Sigmoid colon (tissue), 7 donors: Measurements from ENCODE around the gene CDT1. TPM values are rescaled to one million over a fixed set of nuclear protein-coding genes. Genes with fewer than 3 reads are reported as not detected.

ENCODE experiments used
- DNase-seq: peaks from one replicate; pipeline ENCODE4 v3.0.0-alpha.2; 2019
- H3K27ac ChIP-seq, 4 donors: fragments of 200-600 bp; sonication (generic); one replicate each; pipeline ENCODE4 v1.5.1; 2016 to 2019; ENCODE audit warnings: mild to moderate bottlenecking in 1 of 4
- H3K27me3 ChIP-seq, 3 donors: fragments of 200-600 bp; sonication (generic); one replicate each; pipeline ENCODE4 v1.5.1; 2019; ENCODE audit warnings: mild to moderate bottlenecking in 1 of 3
- H3K36me3 ChIP-seq, 4 donors: fragments of 200-600 bp; sonication (generic); one replicate each; pipeline ENCODE4 v1.5.1; 2016 to 2019
- H3K4me1 ChIP-seq, 4 donors: fragments of 200-600 bp; sonication (generic); one replicate each; pipeline ENCODE4 v1.5.1; 2017 to 2019
- H3K4me3 ChIP-seq, 4 donors: fragments of 200-600 bp; sonication (generic); one replicate each; pipeline ENCODE4 v1.5.1; 2017 to 2019; ENCODE audit warnings: mild to moderate bottlenecking in 2 of 4, moderate library complexity in 1 of 4
- H3K9me3 ChIP-seq, 4 donors: fragments of 200-600 bp in 3 of 4; sonication (generic) in 3 of 4; one replicate each; pipeline versions ENCODE4 v1.5.1 to v1.6.1; 2013 to 2019
- EP300 ChIP-seq, 4 donors: sonication (generic); formaldehyde crosslinking; IDR thresholded peaks; one replicate each; pipeline ENCODE4 v1.6.1; 2017; ENCODE audit warnings: antibody characterized with exemption in 4 of 4
- POLR2A ChIP-seq, 2 donors: fragments of 450-650 bp; IDR thresholded peaks; one replicate each; pipeline ENCODE4 v1.6.1; 2016; ENCODE audit warnings: antibody characterized with exemption in 2 of 2, mild to moderate bottlenecking in 2 of 2, moderate library complexity in 2 of 2
- POLR2AphosphoS5 ChIP-seq, 4 donors: sonication (generic); formaldehyde crosslinking; IDR thresholded peaks; one replicate each; pipeline ENCODE4 v1.6.1; 2017; ENCODE audit warnings: antibody characterized with exemption in 4 of 4
- WGBS, 2 donors: extraction: QIAGEN DNeasy Blood & Tissue Kit; methylation state at CpG; one replicate each; pipeline ENCODE4 v1.1.7; 2013; 5-methylcytosine and 5-hydroxymethylcytosine counted together
- intact Hi-C: fragments of 100-400 bp; cut with DNase I; formaldehyde crosslinking; loops from one replicate; pipeline ENCODE4 v1.15.1; 2023
- polyA plus RNA-seq, 3 donors: library from polyadenylated mRNA; stranded (reverse); fragments of 200-250 nt; gene quantifications; one replicate each; pipeline ENCODE4 v1.2.3, GENCODE V29; 2013
- total RNA-seq, 4 donors: library from RNA; depleted of rRNA; stranded (reverse); fragments of >200 nt; gene quantifications; one replicate each; pipeline ENCODE4 v1.1.0, GENCODE V29; 2016
- TF ChIP-seq, protein P1 (sequence below), 4 experiments: fragments of 450-650 bp in 3 of 4; fragments of 200-600 bp in 1 of 4; IDR thresholded peaks; one replicate each; pipeline ENCODE4 v1.5.1; 2016 to 2019; ENCODE audit warnings: antibody characterized with exemption in 4 of 4, mild to moderate bottlenecking in 3 of 4, moderate library complexity in 2 of 4
- donor health status: healthy with polysubstance abuse.
- donor health status: Bipolar disorder and iron deficiency.
- donor health status: healthy.

The CDT1 gene
- total and polyA plus RNA-seq, 7 donors = 0.71 to 17.4 (median 3.3) TPM; not detected in 1

DNA sequence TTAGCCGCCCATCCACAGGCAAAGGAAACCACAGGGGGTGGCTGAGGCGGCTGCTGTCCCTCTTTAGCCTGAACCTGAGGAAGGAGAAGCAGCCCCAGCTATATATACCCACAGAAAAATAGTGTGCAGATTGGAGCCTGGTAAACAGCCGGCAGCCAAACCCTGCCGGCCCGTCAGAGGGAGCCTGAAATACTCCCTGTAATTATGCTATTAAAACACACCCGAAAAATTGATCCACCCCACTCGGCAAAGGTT lies 25.4 kb upstream of the CDT1 start:
- H3K4me1 ChIP-seq = peaks cover 0 to 100% (median 100%) of the 10 kb centered on the region in 4 donors
- TF ChIP-seq EP300 (IDR thresholded peaks at IDR 0.05) = no peak
- TF ChIP-seq POLR2AphosphoS5 (IDR thresholded peaks at IDR 0.05) = no peak
- TF ChIP-seq, protein P1, sequence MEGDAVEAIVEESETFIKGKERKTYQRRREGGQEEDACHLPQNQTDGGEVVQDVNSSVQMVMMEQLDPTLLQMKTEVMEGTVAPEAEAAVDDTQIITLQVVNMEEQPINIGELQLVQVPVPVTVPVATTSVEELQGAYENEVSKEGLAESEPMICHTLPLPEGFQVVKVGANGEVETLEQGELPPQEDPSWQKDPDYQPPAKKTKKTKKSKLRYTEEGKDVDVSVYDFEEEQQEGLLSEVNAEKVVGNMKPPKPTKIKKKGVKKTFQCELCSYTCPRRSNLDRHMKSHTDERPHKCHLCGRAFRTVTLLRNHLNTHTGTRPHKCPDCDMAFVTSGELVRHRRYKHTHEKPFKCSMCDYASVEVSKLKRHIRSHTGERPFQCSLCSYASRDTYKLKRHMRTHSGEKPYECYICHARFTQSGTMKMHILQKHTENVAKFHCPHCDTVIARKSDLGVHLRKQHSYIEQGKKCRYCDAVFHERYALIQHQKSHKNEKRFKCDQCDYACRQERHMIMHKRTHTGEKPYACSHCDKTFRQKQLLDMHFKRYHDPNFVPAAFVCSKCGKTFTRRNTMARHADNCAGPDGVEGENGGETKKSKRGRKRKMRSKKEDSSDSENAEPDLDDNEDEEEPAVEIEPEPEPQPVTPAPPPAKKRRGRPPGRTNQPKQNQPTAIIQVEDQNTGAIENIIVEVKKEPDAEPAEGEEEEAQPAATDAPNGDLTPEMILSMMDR (IDR thresholded peaks at IDR 0.05) = no peak
- TF ChIP-seq POLR2A (IDR thresholded peaks at IDR 0.05) = no peak
- no peaks in the 10 kb centered on the region for H3K27me3 ChIP-seq
- peak overlapping the region; percentile 89 to 100 (median 96) for H3K27ac ChIP-seq
- WGBS, 2 donors = 51 to 61% methylated on average over 7 of the region's 7 CpGs
- no peak for DNase-seq
- H3K4me3 ChIP-seq = peak overlapping the region in 3 of 4 donors; percentile 7 to 12 (median 8)
- intact Hi-C loops = loop anchor here (10.0 kb wide), 1 partner anchor 923 kb away; no protein-coding TSS in a partner anchor
- no peaks in the 10 kb centered on the region for H3K36me3 ChIP-seq
- H3K9me3 ChIP-seq = no peaks in the 10 kb centered on the region

DNA sequence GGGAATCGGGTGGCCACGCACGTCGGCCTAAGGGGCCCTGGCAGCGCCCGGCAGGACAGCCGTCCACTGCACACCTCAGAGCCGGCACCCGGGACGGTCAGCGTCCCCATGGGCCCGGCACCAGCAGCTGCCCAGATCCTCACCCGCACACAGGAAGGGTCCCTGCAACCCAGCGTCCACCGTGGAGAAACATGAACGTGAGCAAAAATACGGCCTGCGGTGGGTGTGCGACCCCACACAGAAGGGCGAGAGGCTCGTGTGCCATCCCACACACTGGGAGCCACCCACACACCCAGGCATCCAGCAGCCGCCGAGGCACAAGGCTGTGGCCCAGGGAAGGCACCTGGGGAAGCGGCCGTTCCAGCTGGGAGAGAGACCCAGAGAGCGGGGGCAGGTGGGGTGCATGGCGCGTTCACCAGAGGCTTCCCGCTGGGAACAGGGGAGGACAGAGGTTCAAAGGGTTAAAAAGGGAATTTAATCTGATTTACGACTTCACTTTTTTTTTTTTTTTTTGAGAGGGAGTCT lies 25.0 kb upstream of the CDT1 start:
- peaks cover 0 to 100% (median 100%) of the 10 kb centered on the region in 4 donors for H3K4me1 ChIP-seq
- H3K4me3 ChIP-seq = peak overlapping the region in 3 of 4 donors; percentile 7 to 12 (median 8)
- H3K36me3 ChIP-seq = no peaks in the 10 kb centered on the region
- no peaks in the 10 kb centered on the region for H3K9me3 ChIP-seq
- H3K27ac ChIP-seq = peak overlapping the region; percentile 89 to 100 (median 96)
- WGBS, 2 donors = 86 to 88% methylated on average over 30 of the region's 30 CpGs
- no peak for TF ChIP-seq POLR2AphosphoS5 (IDR thresholded peaks at IDR 0.05)
- TF ChIP-seq EP300 (IDR thresholded peaks at IDR 0.05) = no peak
- TF ChIP-seq POLR2A (IDR thresholded peaks at IDR 0.05) = no peak
- TF ChIP-seq, protein P1 (IDR thresholded peaks at IDR 0.05) = no peak
- intact Hi-C loops = loop anchor here (10.0 kb wide), 1 partner anchor 924 kb away; no protein-coding TSS in a partner anchor
- DNase-seq = no peak
- no peaks in the 10 kb centered on the region for H3K27me3 ChIP-seq

- H3K36me3 ChIP-seq = no peaks in the 10 kb centered on the region
- H3K4me1 ChIP-seq = peaks cover 0 to 96% (median 93%) of the 10 kb centered on the region in 4 donors
- no peaks in the 10 kb centered on the region for H3K27me3 ChIP-seq
- no peaks in the 10 kb centered on the region for H3K9me3 ChIP-seq
- peak; percentile 86 for DNase-seq
- WGBS, 2 donors = 65 to 80% methylated on average over 34 of the region's 34 CpGs
- peak in 2 of 4 donors; percentile 14 to 19 for TF ChIP-seq POLR2AphosphoS5 (IDR thresholded peaks at IDR 0.05)
- TF ChIP-seq, protein P1 (IDR thresholded peaks at IDR 0.05) = no peak
- peak overlapping the region in 3 of 4 donors; percentile 4 to 28 (median 21) for H3K4me3 ChIP-seq
- intact Hi-C loops = loop anchor here (10.0 kb wide), 1 partner anchor 925 kb away; no protein-coding TSS in a partner anchor
- peak overlapping the region; percentile 89 to 100 (median 96) for H3K27ac ChIP-seq
Observed at GRCh38 chr16:88779406-88780141, 24.0 kb upstream of the CDT1 start.

- Histone ChIP-seq H3K4me1 (peaks cover 0 to 90% (median 86%) of the 10 kb centered on the region in 4 donors), H3K4me3 (peak overlapping the region in 2 of 4 donors; percentile 21 to 28), H3K9me3 (no peaks in the 10 kb centered on the region), H3K27ac (peak overlapping the region; percentile 89 to 100 (median 96)), H3K27me3 (no peaks in the 10 kb centered on the region), H3K36me3 (no peaks in the 10 kb centered on the region)
- intact Hi-C loops = no loop called here
- no peak for DNase-seq
- WGBS, 2 donors = 48 to 51% methylated on average over 13 of the region's 13 CpGs
- TF ChIP-seq, protein P1 (IDR thresholded peaks at IDR 0.05) = no peak
- no peak for TF ChIP-seq POLR2A (IDR thresholded peaks at IDR 0.05)
- no peak for TF ChIP-seq POLR2AphosphoS5 (IDR thresholded peaks at IDR 0.05)
- no peak for TF ChIP-seq EP300 (IDR thresholded peaks at IDR 0.05)
Observed at GRCh38 chr16:88780142-88781062, 23.2 kb upstream of the CDT1 start.
